NCI-H82 (cell line): ENCODE results near the gene DNAJC15.

Experiments used
- DNase-seq: peaks from one replicate; lab custom pipeline; 2025; lab: John Stamatoyannopoulos, UW

The DNAJC15 gene

GRCh38 chr13:43127827-43128226, 104.4 kb downstream of the DNAJC15 start:
- DNase-seq = no peak

GRCh38 chr13:43128504-43128961, 105.1 kb downstream of the DNAJC15 start:
- no peak for DNase-seq

- no peak for DNase-seq
Observed at GRCh38 chr13:43129066-43129465, 105.7 kb downstream of the DNAJC15 start.

GRCh38 chr13:43129511-43130110, 106.2 kb downstream of the DNAJC15 start:
- peak; percentile 63 for DNase-seq

- DNase-seq = peak; percentile 77
Observed at GRCh38 chr13:43132257-43132656, 108.9 kb downstream of the DNAJC15 start.

GRCh38 chr13:43132911-43133310, 109.5 kb downstream of the DNAJC15 start:
- DNase-seq = peak; percentile 27

GRCh38 chr13:43133792-43134191, 110.4 kb downstream of the DNAJC15 start:
- no peak for DNase-seq

GRCh38 chr13:43134868-43135267, 111.5 kb downstream of the DNAJC15 start:
- peak; percentile 65 for DNase-seq

- no peak for DNase-seq
Observed at GRCh38 chr13:43135516-43135915, 112.1 kb downstream of the DNAJC15 start.

GRCh38 chr13:43136920-43137575, 113.7 kb downstream of the DNAJC15 start:
- DNase-seq = peak; percentile 28

- DNase-seq = no peak
Observed at GRCh38 chr13:43139211-43139610, 115.8 kb downstream of the DNAJC15 start.

GRCh38 chr13:43139921-43140320, 116.5 kb downstream of the DNAJC15 start:
- DNase-seq = no peak

GRCh38 chr13:43140985-43141384, 117.6 kb downstream of the DNAJC15 start:
- DNase-seq = no peak

- DNase-seq = no peak
Observed at GRCh38 chr13:43141685-43142084, 118.3 kb downstream of the DNAJC15 start.

GRCh38 chr13:43143591-43143990, 120.2 kb downstream of the DNAJC15 start:
- DNase-seq = no peak

GRCh38 chr13:43145534-43146196, 122.3 kb downstream of the DNAJC15 start:
- DNase-seq = no peak

- DNase-seq = no peak
Observed at GRCh38 chr13:43146400-43146799, 123.0 kb downstream of the DNAJC15 start.

- DNase-seq = peak; percentile 42
Observed at GRCh38 chr13:43150369-43151207, 127.2 kb downstream of the DNAJC15 start.

- DNase-seq = no peak
Observed at GRCh38 chr13:43153436-43154090, 130.2 kb downstream of the DNAJC15 start.

GRCh38 chr13:43154156-43154651, 130.8 kb downstream of the DNAJC15 start:
- DNase-seq = no peak

GRCh38 chr13:43154839-43155238, 131.5 kb downstream of the DNAJC15 start:
- no peak for DNase-seq

- DNase-seq = peak; percentile 35
Observed at GRCh38 chr13:43156916-43157315, 133.5 kb downstream of the DNAJC15 start.
